Stimulated activated naive CD8-positive, alpha-beta T cell treated with anti-CD3 and anti-CD28 coated beads, Interleukin-15, Interleukin-2, amounts not matched to agents 100 U/mL and 50 U/mL, for 24 hours (primary cell): Measurements from ENCODE around the gene NKPD1.

ENCODE experiments used
- ATAC-seq: fragments of 150-1000 bp; cut with Tn5 transposase; one replicate; pipeline ENCODE4 v1.10.0; 2021
- DNase-seq: peaks from one replicate; pipeline ENCODE4 v3.0.0; 2021

NKPD1 gene

DNA sequence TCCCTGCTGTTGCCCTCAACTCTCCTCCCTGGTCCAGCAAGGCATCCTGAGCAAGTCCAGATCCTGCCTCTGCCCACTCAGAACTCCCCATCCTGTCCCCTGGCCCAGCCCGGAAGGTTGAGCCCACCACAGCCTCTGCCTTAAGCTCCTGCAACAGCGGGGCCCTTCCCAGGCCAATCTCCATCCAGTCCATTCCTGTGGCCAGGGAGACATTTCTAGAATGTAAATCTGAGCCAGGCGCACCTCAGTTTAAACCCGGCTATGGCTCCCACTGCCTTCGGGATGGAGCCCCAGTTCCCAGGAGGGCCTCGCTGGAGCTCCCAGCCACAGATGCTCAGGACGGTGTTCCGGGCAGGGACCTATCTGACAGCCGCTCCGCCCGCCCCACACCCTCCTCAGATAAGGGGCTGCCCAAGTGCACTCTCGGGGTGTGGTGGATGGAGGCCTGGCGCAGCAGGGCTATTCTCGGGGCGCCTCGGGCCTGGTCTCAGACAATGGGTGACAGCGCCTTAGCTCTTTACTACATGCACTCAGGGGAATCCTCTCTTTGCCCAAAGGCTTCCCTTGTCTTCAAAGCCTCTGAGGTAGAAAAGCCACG is 11.9 kb upstream of the NKPD1 start:
- DNase-seq = no peak
- ATAC-seq = no peak

DNA sequence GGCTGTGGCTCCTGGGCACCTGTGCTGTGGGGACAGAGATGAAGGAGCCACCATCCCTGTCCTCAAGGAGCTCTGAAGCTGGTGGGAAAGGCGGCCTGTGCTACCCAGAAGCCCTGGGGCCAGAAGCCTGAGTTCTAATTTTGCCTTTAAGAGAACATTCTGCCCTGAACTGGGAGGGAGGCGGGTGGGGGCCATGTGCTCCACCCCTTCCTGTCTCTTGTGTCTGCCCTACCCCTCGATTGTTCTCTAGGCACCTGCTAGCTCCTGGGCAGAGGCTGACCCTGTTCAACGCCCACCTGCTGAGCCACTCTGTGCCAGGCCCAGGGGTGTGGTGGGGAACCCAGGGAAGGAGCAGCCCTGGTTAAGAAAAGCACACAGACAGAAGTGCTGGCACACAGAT is 11.4 kb upstream of the NKPD1 start:
- ATAC-seq = no peak
- peak; percentile 20 for DNase-seq

DNA sequence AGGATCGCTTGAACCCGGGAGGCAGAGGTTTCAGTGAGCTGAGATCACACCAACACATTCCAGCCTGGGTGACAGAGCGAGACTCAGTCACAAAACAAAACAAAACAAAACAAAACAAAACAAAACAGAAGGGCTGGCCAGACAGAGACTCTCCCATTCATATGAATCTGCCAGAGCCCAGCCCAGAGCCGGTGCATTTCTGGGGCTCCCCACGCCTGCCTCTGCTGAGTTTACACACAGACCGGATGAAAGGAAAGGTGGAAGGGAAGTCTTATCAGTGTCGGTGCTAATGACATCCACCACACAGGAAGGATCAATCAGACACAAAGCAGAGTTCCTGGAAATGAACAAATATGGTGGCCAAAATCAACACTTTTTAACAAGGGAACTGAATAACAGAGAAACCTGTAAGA is 10.4 kb upstream of the NKPD1 start:
- ATAC-seq (peak; percentile 73), DNase-seq (peak; percentile 31)

DNA sequence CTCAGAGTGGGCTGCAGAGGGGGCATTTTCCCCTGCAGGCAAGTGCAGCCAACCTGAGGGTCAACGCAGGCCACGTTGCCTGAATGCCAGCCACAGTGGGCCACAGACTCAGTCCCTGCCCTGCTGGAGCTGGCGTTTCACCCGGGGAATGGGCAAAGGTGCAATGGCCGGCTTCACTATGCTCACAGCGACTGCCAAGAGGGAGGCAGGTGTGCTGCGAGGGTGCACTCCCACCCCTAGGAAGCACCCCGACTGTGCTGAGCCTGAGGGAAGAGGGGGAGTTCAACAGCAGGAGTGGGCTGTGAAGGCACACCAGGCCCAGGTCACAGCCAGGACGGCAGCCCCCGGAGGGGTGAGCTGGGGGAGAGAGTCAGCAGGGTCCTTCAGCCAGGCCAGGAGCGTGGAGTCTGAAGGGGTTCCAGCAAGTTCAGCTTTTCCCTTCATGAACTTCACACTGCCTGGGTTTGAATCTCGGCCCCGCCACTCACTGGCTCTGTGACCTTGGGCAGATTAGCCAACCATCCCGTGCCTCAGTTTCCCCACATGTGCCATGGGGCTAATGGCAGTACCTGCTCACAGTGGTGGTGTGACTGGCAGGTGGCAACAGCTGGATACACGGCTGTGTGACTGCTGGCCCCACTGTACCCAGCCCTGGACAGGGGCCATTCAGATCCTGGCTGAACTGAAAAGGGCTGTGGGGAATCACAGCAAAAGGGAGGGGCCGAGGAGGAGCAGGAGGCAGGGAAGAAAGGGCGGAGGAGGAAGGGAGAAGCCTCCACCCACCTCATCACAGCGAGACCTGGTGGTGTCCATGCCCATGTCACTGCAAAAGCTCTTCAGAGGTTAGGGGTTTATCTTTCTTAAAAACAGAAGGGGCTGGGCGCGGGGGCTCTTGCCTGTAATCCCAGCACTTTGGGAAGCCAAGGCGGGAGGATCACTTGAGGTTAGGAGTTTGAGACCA is 9.6 kb upstream of the NKPD1 start:
- no peak for ATAC-seq
- DNase-seq = no peak

DNA sequence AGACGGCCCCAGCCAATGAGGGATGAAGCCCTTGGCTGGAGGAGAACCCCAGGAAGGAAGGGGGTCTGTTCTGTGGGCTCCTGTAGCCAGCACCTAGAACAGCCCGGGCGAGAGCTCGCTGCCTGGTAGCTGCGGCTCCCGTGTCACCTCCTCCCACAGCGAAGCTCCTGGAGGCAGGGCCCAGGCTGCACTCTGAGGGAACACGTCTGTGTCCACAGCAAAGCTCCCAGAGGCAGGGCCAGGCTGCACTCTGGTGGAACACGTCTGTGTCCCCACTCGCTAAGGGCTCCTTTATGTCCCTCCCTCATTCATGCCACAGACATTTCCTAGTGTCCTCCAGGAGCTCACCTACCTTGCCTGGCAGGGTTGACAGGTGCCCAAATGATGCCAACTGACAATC is 8.8 kb upstream of the NKPD1 start:
- DNase-seq (no peak), ATAC-seq (no peak)

DNA sequence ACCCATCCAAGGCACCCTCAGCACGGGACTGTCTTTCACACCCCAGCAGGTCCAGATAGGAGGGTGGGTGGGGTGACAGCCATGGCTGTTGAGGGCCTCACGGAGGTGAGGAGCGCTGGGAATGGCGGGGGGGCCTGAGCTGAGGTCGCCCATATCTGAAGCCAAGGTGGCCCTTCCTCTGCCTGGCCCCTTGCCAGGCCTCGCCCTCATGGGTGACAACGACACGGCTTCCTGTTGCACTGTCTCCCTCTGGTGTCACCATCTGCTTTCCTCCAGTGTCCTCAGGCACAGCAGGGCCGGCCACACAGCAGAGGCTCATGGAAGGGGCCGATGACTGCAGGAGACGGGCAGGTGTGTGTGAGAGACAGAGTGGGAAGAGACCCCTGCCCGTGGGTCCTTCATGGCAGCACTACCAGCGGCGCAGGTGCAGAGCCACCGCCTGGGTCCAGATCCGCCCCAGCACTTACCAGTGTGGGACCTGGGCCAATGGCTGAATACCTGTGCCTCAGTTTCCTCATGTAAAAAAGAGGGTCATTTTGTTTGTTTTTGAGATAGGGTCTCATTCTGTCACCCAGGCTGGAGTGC is 8.1 kb upstream of the NKPD1 start:
- DNase-seq (no peak), ATAC-seq (no peak)

DNA sequence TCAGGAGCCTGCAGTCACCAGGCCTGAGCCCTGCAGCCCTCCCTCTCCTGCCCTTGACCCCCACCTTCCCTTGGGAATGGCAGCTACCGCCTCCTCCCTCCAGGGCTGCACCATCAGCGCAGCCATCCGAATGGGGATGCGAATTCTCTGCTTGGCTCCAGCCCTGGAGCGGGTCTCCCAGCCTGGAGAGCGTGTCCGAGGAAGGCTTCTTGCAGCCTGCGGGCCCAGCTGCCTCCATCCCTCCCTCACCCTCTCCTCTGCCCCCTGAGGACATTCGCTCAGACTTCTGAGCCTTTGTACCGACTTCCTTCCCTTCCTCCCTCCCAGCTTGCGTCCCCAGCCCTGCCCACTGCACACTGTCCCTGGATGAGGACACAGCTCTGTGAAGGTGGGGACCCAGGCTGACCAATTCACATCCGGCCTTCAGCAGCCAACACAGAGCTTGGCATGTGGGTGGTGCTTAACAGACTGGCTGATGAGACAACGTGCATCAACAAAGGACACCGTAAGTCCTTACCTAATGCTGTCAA is 6.0 kb upstream of the NKPD1 start:
- no peak for DNase-seq
- no peak for ATAC-seq

DNA sequence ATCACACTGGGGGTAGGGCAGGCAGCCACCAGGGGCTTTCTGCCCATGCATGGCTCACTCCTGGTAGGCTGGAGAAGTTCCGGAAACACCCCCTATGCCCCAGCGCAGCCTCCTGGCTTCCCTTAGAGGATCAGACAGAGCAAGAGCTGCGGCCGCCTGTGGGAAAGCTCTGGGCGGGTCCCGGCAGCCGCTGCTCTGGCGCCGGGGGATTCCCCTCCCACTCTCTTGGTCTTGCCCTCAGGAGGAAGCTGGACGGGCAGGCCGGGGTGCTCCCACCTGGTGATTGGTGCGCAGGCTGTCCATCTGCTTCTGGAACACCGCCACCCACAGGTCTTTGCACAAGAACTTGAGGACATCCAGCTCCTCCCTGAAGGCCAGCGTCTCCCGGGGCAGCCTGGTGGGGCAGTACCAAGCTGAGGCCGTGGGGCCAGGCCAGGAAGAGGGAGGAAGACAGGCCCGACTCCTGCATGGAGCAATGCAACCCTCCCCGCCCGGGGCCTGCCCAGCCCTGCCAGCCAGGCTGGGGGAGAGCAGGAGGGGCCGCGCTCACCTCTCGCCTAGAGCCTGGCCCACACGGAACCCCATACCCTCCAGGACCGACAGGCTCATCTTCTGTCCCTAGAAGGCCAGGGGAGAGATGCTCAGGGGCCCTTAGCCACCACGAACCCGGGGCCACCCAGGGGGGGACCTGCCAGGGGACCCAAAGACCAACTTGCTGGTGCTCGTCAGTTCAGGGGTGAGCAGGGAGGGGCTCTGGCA is 4.0 kb upstream of the NKPD1 start:
- DNase-seq (peak; percentile 85), ATAC-seq (peak; percentile 94)

DNA sequence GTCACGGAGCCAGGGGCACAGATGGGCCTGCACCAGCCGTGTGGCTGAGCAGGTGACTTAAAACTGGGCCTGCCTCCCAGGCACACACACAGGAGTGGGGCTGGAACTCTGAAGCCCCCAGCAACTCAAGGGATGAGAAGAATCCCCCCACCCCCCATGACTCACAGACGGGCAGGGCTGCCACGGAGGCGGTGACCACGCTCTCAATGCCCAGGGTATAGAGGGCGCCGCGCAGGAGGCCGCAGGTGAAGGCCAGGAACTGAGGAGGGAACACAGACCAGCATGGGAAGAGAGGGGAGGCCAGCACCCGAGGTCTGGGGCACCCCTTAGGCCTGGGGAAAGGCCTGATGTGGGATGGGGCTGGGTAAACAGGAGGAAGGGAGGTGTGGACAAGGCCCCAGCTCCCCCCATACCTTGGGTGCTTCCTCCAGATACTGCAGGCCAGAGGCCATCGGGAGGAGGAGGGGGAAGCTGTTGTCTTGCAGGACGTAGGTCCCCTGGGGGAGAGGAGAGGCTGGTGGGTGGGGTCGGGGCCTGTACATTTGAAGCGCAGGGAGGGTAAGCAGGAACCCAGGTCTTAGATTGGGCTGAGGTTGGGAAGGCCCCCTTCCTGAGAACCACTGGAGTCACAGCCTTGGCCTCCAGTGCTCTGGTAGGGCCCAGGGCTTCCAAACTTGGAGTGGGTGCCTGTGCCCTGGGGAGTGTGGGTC is 3.1 kb upstream of the NKPD1 start:
- no peak for ATAC-seq
- no peak for DNase-seq

DNA sequence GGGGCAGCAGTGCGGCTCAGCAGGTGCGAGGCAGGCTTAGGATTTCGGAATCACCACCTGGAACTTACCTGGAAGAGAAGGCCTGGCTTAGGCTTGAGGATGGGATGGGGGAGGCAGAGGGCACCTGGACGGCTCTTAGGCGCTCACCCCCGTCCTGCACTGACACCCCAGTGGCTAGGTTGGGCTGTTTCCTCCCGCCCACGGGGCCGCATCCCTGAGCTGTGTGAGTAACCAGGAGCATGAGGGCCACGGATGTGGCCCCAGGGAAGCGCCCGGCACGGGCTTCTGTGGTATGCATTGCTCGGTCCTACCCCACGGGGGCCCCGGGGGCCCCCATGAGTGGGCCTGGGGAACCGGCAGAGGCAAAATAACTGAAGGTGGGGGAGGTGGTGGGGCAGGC is 2.4 kb upstream of the NKPD1 start:
- no peak for ATAC-seq
- no peak for DNase-seq

DNA sequence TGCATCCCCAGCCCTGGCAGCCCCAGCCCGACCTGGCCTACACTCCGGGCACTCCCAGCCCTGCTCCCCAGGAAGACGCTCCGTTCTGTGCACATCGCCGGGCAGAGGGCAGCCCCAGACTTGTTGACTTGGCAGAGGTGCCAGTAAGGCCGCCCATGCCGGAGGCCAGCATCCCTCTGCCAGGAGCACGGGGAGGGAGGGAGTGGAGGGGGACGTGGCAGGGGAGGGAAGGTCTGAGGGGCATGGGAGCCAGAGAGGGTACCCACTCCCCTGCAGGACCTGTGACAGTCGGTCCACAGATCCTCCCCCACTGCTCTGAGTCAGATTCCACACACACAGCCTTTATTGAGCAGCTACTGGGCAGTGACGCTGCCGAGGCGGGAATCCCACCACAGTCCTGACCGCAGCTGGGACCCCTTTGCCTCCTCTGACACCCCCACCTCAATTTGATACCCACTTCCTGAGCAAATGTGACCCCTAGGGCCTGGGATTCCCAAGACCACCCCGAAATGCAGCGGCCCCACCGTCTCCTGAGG is 1.9 kb upstream of the NKPD1 start:
- ATAC-seq (no peak), DNase-seq (no peak)

DNA sequence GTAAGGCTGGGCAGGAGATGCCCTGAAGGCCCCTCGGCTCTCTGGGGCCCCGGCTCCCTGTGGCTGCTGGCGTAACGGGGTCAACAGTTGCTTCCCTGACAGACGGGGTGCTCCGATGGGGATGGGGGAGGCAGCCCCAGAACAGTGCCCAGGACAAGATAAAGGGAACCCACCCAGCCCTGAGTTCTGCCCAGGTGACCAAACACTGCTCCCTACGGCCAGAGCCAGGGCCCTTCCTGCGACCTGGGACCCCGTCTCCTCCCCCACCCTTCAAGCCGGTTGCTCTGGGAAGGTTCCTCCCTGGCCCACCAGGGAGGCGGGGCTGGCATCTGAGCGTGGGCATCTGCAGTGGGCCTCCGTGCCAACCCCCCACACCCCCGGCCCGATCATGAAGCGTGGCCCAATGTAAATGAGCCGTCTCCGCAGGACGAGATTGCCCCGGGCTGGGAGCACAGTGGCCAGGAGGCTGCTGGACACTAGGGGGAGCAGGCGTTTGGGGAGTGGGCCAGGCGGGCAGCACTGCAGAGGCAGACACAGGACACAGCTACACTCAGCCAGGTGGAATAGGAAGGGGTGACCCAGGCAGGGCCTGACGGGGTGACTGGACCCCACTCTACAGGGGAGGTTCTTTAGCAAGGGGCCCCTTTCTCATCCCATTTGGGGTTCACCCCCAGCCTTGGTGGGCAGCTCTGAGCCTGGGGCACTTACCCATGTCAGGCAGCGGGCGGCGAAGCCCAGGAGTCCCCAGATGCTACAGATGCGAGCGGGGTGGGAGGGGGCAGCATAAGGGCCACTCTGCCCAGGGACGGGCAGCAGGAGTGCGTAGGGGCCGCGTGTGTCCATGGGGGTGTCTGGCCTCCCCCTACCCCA is 1.2 kb upstream of the NKPD1 start:
- DNase-seq (no peak), ATAC-seq (no peak)

DNA sequence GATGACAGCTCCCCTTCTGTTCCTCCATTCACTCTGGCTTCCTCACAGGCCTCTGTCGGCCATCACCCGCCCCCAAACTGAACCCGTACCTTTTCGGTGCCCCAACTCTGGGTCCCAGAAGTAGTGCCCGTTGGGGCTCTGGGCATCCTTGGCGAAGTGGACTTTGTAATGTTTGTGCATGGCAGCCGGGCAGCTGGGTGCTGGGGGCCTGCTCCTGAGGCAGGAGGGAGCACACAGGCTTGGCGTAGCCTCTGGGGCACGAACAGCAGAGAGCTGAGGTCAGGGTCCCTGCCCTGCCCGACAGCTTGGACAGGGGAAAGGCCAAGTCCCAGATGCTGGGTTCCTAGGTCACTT is 834 bp downstream of the NKPD1 start:
- DNase-seq (no peak), ATAC-seq (no peak)

DNA sequence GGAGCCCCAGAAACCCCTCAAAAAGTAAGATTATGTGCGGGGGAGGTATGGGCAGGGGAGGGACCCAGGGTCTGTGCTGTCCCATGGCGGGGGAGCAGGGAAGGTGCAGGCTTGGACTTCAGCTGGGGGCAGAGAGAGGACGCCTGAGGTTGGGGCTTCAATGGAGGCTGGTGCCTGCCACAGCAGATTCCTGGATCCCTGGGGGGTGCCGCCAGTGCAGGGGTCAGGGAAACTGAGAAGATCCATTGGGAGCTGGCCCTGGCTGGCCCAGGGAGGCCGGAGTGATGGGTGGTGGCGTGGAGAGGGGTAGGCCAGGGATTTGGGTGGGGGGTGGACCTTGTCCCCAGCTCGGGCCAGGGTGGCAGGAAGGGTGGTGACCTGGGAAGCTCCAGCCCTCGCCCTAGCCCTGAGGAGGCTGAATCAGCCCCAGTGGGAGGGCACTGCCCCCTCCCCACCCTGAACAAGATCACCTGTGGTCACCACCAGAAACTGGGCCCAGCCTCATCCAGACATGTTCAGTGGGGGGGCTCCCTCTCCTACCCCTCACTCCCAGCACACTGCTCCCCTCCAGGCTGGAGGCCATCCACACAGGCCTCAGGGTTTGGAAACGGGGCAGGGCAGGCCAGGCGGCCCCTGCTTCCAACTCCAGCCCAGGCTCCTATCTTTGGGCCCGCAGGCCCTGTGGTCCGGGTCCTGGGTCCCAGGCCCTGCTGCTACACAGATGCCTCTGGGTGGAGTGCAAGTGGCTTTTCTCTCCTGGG is 1.4 kb downstream of the NKPD1 start:
- ATAC-seq = no peak
- DNase-seq = no peak

DNA sequence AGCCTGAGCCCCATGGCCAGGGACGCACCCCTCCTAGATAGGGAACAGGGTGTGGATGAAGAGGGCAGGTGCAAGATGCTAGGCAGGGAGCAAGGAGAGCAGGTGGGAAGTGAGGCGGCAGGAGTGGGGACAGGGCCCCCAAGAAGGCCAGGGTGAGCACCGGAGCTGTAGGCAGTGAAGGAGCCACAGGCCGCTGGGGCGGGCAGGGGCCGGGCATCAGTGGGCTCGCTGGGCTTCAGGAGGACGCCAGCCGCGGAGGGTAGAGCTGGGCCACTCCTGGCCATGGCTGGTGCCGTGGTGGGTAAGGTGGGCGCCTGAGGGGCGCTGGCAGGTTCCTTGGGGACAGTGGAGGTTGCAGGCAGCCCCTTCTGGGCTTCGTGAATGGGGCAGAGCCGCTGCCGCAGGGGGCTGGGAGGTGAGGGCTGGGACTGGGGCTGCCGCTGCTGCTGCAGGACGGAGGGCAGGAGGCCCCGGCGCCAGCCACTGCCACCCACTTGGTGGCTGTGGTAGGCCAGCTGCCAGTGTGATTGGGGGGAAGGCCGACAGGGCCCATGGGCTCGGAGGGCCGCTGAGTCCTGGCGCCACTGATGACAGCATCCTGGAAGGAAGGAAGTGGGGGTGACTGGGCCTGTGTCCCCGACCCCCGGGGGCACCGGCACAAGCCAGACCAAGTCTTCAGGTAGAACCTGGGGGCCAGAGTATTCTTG is 2.1 kb downstream of the NKPD1 start:
- ATAC-seq = no peak
- DNase-seq = no peak

DNA sequence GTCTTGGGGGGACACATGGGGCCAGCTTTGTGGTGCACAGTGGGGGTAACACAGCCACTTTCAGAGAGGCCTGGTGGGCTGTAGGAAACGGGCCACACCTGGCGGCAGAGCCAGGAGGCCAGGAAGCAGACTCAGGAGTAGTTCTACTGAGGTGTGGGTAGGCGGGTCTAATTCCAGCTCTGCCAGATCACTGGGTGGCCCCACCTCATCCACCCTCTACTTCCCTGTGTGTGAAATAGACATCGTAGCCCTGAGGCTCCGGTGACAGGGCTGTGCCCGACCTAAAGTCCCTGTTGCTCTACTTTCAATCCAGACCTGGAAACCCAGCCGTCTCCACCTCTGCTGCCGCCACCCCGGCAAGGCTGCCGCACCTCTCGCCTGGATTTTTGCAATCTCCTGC is 4.0 kb downstream of the NKPD1 start:
- ATAC-seq = no peak
- DNase-seq = no peak

DNA sequence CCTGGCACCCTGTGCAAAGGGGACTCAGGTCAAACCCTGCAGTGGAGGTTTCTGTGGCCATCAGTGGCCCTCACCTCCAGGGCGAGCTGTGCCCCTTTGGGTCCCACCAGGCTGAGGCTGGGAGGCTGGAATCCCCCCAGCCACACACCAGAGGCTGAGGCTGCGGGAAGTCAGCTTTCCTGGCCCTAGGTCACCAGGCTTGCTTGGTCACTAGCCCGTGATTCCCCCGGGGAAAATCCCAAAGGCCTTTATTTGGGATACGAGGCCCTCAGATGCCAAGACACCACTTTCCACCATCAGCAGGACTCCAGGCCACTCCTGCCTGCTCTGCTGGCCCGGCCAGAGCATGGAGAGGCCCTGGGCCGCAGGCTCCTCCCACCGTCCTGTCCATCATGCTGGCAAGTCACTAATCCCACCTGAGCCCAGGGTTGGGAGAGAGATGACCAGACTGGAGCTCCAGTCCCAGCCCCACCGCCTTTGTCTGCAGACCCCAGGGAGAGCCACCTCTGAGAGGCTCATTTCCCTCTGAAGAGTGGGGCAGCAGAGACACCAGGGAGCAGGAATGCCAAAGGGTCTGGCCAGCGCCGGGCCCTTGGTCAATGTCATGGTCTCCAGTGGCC is 4.7 kb downstream of the NKPD1 start:
- no peak for DNase-seq
- ATAC-seq = no peak

DNA sequence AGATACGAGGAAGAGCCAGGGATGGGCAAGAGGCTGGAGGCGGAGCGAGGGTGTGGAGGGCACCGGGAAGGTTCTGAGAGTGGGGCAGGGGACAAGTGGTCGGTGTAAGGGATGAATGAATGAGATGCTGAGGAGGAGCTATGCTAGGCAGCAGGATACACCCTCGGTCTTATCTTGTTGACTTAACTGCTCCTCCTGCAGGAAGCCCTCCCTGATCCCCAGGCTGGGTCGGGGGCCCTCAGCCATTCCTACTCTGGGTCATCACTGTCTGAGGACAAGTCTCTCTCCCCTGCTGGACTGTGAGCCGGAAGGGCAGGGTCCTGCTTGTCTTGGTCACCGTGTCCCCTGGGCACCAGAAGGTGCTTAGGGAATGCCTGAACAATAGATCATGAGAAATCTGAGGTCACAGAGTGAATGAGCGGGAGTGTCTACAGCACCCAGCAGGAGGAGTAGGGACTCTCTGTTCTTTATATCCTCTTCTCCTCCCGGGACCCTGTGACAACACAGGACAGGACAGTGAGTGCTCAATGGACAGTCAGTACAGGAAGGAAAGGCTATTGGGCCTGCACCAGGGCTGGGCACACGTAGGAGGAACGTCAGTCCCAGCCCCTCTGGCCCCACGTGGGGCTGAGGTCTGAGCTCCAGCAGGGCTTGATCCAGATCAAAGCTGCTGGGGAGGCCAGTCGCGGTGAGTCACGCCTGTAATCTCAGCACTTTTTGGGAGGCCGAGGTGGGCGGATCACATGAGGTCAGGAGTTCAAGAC is 6.5 kb downstream of the NKPD1 start:
- DNase-seq (peak; percentile 33), ATAC-seq (no peak)
